Stimulated activated CD8-positive, alpha-beta memory T cell treated with anti-CD3 and anti-CD28 coated beads, Interleukin-15, amount 100 ng/mL, for 24 hours (primary cell): ENCODE measurements around the gene ESRRA.
A peak's percentile ranks its signal among the peaks of the same experiment; 100 is the strongest.
"Not testable (repeated sequence)": the region's sequence is repeated elsewhere in the genome, so short reads cannot be mapped to it uniquely, and the experiment has no call there.

Source experiments
- DNase-seq: peaks from one replicate; pipeline ENCODE4 v3.0.0-alpha.2; 2020; ENCODE audit warnings: low read depth

Gene ESRRA

DNA sequence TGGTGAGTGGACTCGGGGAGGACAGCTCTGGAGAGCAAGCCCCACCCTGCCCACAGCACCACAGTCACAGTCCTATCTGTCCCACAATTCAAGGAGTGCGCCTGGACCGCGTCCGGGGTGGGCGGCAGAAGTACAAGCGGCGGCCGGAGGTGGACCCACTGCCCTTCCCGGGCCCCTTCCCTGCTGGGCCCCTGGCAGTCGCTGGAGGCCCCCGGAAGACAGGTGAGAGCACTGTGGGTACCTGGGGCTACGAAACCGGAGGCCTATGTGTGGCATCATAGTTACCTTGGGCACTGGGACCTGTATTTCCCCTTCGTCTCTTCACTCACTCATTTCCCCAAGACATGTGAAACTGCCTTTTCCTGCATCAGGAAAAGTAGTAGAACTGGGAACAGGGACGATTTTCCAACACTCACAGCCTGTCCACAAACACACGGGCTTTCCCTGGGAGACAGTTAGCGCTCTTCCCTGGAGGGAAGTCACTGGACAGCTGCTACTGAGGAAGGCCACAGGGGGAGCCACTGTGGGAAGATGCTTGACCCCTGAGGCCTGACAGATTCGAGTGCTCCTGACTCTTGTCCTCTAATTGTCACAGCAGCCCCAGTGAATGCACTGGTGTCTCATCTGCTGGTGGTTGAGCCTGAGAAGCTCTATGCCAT, 9.0 kb downstream of the ESRRA start:
- DNase-seq = no peak

DNA sequence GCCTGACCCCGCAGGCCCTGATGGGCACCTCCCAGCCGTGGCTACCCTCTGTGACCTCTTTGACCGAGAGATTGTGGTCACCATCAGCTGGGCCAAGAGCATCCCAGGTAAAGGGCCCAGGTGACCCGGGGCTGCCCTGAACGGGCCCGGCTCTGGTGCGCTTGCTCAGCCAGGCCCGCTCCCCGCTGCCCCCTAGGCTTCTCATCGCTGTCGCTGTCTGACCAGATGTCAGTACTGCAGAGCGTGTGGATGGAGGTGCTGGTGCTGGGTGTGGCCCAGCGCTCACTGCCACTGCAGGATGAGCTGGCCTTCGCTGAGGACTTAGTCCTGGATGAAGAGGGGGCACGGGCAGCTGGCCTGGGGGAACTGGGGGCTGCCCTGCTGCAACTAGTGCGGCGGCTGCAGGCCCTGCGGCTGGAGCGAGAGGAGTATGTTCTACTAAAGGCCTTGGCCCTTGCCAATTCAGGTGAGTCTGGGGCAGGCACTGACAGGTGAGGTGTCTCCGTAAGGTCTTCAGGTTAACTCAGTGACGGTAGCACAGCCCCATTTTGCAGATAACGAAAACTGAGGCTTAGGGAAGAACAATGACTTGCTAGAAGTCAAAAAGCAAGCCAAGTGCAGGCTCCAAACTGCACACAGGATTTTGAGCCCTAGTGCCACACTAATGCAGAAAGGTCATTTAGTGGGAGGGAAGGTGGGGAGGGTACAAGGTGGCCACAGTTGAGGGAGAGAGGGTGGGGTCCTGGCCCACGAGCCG, 9.7 kb downstream of the ESRRA start:
- no peak for DNase-seq

DNA sequence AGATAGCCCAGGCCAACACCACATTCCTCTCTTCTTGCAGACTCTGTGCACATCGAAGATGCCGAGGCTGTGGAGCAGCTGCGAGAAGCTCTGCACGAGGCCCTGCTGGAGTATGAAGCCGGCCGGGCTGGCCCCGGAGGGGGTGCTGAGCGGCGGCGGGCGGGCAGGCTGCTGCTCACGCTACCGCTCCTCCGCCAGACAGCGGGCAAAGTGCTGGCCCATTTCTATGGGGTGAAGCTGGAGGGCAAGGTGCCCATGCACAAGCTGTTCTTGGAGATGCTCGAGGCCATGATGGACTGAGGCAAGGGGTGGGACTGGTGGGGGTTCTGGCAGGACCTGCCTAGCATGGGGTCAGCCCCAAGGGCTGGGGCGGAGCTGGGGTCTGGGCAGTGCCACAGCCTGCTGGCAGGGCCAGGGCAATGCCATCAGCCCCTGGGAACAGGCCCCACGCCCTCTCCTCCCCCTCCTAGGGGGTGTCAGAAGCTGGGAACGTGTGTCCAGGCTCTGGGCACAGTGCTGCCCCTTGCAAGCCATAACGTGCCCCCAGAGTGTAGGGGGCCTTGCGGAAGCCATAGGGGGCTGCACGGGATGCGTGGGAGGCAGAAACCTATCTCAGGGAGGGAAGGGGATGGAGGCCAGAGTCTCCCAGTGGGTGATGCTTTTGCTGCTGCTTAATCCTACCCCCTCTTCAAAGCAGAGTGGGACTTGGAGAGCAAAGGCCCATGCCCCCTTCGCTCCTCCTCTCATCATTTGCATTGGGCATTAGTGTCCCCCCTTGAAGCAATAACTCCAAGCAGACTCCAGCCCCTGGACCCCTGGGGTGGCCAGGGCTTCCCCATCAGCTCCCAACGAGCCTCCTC, 10.6 kb downstream of the ESRRA start:
- DNase-seq = not testable (repeated sequence)

DNA sequence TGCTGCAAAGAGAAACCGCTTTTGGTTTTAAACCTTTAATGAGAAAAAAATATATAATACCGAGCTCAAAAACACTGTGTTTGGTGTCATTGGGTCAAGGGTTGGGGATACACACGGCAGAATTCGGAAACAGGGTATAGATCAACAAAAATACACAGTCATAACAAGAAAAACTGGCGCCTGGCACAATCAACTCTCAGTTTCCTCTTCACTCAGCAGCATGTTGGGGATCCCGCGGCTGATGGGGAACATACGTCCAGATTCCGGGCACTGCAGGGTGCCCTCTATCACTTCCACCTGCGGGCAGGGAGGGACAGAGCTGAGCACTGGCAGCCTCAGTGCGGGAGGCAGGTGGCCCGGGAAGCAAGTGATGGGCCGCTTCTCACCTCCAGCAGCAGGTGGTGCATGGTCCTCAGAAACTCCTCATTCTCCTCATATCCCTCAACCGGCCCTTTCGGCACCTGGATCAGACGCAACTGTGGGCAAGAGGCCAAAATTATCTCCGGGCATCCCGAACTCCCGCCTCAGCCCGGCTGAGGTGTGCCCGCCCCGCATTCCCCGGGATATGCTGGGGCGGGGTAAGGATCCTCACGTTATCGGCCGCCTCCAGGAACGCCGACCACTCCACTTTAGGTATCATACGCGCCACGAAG, 11.5 kb downstream of the ESRRA start:
- no peak for DNase-seq

DNA sequence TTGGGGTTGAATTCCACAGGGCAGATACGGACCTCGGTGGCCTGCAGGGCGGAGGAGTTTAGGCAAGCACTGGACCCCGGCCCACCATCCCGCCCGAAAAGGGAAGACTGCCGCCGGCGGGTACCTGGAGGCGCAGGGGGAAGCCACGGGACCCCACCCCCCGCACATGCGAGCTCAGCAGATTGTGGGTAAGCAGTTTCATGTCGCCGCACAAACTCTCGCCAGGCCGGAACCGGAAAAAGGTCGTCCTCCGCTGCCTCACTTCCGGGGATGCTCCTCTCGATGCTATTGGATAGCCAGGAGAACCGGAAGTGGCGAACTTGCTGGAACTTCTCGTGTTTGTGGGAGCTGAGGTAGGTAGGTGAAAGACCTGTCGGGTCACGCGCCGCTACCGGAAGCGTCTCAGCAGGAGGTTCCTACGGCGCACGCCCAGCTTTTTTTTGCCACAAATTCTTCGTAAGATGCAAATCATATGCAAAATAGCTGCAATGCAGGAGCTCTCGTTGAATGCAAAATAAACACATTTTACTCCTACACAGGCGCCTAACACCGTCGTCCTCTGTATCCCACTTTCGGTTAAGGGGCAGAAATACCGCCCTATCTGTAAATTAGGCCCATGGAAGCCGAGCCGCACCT, 12.1 kb downstream of the ESRRA start, which contains the start of gene TRMT112:
Gene TRMT112 (minus strand): TSS at position 235 of the 636 bp plus-strand sequence. CDS start 33 bp downstream, at position 202.
- DNase-seq = peak; percentile 85

DNA sequence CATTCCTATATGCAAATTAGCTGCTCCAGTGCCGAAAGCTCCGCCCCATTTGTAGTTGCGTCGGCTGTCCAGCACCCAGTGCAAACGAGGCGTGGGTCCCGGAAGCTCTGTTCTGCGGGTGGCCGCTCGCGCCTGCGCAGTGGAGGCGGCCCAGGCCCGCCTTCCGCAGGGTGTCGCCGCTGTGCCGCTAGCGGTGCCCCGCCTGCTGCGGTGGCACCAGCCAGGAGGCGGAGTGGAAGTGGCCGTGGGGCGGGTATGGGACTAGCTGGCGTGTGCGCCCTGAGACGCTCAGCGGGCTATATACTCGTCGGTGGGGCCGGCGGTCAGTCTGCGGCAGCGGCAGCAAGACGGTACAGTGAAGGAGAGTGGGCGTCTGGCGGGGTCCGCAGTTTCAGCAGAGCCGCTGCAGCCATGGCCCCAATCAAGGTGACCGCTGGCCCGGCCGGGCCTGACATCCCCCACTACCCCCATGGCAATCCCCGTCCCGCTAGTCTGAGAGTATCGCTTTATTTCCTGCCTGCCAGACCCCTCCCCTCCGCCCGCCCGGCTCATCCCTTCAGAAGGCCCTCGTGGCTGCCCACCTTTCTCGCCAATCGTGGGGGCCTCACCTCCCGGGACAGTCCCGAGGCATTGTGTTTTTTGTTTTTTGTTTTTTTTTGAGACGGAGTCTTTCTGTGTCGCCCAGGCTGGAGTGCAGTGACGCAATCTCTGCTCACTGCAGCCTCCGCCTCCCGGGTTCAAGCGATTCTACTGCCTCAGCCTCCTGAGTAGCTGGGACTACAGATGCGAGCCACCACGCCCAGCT, 12.8 kb downstream of the ESRRA start, which contains the start of gene PRDX5:
Gene PRDX5 (plus strand): TSS at position 161 of the 805 bp plus-strand sequence. CDS start 95 bp downstream, at position 256.
- DNase-seq = peak; percentile 83

DNA sequence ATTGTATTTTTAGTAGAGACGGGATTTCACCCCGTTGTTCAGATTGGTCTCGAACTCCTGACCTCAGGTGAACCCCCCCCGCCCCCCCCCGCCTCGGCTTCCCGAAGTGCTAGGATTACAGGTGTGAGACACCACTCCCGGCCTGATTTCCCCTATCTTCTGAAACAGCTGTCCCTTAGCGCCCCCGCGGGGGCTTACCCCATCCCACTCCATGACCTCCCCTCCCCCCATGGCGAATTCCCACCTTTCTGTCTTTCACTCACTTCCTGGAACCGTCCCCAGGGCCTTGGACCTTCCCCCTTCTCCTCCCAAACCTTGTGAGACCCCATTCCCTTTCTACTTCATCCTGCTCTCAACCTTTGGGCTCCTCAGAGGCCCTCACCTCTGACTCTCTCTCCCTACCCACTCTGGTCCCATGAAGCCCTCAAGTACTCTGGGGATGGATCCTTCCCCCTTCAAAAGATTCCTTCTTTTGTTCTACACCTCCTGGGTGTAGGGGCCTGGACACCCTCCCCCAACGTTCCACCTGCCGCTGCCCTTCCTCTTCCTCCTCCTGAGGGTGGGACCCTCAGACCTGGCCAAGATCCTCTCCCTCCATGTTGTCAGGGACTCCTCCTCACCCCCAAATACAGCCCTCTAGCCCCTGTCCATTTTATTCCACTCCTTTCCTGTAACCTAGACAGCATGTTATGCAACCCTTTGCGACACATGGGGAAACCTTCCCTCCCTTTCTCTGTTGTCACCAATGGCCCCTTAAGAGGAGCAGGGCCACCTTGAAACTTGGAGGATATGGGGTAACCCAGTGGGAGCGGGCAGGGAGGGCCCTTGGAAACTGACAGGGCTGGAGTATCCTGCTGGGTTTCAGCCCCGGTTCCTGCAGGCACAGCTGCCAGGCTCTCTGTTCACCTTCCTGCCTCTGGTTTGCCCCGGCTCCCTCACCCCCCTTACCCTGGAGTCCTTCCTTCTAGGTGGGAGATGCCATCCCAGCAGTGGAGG, 13.7 kb downstream of the ESRRA start:
- no peak for DNase-seq

DNA sequence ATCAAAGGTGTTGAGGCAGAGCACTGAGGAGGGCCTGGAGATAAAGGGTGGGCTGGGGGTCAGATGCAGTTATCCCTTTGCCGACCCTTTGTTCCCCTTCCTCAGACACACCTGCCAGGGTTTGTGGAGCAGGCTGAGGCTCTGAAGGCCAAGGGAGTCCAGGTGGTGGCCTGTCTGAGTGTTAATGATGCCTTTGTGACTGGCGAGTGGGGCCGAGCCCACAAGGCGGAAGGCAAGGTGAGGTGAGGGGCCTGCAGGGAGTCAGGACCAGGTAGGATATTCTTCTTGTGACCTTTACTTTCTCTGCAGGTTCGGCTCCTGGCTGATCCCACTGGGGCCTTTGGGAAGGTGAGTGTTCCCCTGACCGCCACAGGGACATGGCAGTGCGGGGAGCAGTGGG, 15.2 kb downstream of the ESRRA start:
- no peak for DNase-seq

DNA sequence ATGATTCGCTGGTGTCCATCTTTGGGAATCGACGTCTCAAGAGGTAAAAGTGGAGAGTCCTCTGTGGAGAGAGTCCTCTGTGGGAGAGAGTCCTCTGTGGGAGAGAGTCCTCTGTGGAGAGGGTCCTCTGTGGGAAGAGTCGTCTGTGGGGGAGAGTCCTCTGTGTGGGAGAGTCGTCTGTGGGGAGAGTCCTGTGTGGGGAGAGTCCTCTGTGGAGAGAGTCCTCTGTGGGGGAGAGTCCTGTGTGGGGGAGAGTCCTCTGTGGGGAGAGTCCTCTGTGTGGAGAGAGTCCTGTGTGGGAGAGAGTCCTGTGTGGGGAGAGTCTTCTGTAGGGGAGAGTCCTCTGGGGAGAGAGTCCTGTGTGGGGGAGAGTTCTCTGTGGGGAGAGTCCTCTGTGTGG, 15.7 kb downstream of the ESRRA start:
- DNase-seq = no peak

DNA sequence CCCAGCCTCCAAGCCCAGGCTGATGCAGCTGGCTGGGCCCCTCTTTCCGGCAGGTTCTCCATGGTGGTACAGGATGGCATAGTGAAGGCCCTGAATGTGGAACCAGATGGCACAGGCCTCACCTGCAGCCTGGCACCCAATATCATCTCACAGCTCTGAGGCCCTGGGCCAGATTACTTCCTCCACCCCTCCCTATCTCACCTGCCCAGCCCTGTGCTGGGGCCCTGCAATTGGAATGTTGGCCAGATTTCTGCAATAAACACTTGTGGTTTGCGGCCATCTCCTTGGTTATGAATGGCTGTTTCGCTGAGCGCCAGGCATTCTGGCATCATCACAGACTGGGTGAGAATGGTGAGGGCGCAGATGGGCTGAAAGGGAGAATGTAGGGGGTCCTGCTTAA, 16.2 kb downstream of the ESRRA start:
- no peak for DNase-seq

DNA sequence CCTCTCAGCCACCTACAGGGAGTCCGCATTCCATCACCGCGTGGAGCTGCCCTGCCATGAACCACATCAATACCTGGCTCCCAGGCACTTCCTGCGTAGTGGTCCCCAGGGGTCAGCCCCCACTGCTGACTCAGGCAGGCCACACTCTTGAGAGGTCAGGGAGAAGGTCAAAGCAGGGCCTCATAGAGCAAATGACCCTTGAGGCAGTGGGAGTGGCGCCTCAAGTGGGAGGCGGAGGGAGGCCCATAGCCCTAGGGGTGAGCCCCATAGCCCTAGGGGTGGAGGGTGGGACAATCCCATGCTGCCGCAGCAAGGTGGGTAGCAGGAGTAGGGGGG, 17.6 kb downstream of the ESRRA start:
- DNase-seq = no peak

DNA sequence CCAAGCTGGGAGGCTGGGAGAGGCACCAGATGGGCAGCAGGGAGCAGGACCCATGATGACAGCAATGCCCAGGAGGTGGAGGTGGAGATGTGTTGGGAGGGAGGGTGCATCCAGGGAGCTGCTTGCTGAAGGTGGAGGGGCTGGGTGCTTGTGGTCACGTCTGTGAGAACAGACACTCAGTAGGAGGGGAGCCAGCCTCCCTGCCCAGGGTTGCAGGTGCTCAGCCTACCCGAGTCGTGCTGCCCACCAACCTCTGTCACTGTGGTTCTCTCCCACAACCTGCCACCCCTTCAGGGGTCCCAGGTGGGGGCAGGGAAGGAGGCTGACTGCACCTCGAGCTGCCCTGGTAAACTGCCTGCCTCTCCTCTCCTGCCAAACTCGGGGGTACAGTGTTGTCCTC, 18.0 kb downstream of the ESRRA start:
- no peak for DNase-seq

DNA sequence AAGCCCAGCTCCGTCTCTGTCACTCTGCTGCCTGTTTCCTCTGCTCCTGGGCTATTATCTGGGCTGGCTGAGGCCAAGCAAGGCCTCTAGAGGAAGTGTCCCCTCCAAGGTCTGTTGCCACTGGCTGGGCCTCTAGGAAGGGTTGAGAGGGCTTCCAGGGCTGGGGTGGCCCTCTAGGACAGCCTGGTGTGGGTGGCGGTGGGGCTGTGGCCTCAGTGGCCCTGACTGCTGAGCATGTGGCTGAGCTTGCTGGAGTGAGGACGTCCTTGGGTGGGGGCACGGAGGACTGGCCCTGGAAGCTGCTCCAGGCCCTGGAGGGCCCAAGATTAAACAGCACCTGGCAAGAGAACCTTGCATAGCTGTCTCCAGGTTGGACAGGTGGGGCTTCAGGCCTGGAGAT, 18.7 kb downstream of the ESRRA start:
- DNase-seq = not testable (repeated sequence)

DNA sequence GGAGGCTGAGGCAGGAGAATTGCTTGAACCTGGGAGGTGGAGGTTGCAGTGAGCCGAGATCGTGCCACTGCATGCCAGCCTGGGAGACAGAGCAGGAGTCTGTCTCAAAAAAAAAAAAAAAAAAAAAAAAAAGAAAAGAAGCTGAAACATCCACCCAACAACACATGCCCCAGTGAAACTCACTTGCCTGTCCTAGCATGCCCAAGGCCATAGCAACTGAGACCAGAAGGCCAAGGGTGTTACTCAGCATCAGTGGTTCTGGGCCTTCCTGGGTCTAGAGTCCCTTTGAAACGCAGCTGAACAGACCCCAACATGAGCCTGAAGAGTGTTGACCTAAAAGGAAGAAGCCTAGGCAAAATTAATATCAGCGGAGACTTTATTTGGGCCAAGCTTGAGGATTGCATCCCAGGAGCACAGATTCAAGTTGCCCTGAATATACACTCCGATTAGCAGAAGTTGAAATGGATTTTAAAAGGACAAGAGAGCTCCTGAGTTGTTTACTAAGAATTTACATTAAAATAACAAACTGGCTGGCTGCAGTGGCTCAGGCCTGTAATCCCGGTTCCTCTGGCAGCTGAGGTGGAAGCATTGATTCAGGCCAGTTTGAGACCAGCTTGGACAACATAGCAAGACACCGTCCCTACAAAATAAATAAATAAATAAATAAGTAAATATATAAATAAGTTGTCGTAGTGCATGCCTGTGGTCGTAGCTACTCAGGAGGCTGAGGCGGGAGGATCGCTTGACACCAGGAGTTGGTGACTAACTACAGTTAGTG, 19.6 kb downstream of the ESRRA start:
- no peak for DNase-seq

DNA sequence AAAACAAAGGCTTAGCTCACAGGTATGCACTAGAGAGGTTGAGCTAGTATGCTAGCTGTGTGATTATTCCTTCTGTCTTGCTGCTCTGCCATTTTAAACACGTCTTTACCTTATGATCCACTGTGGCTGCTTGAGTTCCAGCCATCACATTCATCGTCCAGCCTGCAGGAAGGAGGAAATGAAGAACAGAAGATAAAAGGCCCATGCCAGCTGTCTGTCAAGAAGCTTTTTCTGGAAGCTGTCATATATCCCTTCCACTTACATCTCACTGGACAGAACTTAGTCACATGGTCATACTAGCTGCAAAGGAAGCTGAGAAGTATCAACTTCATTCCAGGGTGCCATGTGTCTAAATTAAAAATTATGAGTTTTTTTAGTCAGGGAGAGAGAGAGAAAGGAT, 22.1 kb downstream of the ESRRA start:
- no peak for DNase-seq

DNA sequence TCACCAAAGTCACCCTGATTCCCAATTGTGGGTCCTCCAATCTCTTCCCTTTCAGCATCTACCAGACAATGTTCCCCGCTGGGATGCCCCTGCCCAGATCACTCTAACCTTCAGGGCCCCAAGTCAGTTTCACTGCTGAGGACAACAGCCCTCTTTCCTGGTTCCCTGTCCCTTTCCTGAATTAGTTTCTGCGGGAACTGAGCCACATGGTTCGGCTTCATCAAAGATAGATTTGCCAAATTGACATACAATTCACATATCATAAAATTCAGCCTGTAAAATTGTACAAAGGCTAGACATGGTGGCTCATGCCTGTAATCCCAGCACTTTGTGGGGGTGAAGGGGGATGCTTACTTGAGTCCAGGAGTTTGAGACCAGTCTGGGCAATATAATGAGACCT, 22.7 kb downstream of the ESRRA start:
- DNase-seq = no peak

DNA sequence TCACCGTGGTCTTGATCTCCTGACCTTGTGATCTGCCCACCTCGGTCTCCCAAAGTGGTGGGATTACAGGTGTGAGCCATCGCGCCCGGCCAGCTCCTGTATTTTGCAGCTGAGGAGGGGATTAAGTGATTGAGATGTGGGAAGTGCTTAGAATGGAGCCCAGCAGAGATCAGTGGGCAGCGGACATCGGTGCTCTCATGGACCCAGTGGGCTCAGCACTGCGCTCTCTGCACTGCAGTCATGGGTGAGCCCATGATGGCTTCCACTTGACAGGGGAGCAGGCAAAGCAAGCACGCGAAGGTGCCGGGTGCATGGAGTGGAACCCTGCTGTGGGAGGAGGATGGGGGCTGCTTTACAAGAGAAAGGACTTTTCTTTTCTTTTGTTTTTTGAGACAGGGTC, 25.6 kb downstream of the ESRRA start:
- no peak for DNase-seq

DNA sequence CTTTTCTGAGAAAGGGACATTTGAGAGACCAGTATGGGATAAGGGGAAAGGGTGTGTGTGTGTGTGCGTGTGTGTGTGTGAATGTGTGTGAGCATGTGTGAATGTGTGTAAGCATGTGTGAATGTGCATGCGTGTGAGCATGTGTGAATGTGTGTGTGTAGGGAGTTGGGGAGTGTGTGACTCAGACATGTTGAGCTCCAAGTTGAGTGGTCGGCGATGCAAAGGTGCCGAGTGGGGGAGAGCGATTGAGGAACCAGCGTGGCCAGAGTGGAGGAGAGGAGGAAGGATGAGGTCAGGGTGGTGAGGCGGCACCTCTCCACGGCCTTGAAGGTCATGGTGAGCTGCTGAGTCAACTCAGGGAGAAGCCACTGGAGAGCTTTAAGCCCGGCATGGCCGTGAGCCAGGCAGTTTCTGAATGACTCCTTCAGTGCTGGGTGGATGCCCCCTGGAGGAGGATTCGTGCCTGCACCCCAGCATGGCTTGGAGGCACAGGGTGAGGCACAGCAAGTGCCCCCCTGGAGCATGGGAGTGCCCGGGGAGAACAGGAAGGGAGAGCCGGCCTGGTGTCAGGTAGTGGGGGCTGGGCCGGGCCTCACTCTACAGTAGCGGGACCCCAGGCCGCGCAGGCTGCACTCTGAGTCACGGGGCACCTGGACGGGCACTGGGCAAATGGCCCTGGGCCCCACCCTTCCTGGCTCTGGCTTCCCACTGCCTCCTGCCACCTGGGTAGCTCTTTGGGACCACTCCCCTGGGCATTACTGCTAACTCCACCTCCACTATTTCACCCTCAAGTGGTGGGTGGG, 26.4 kb downstream of the ESRRA start:
- no peak for DNase-seq
